Neural progenitor cell (in vitro differentiated cells): Measurements from ENCODE around the gene GSE1. TPM values are rescaled to one million over a fixed set of nuclear protein-coding genes. Genes with fewer than 3 reads are reported as not detected.

ENCODE experiments used
- DNase-seq: peaks from one replicate; pipeline ENCODE4 v3.0.0-alpha.2; 2016; ENCODE audit warnings: low spot score
- H2AFZ ChIP-seq: fragments of 200-600 bp; sonication (generic); replicated peaks from 2 replicates; pipeline ENCODE4 v1.6.1; 2016; ENCODE audit warnings: antibody characterized with exemption
- H3F3A ChIP-seq: fragments of 200-600 bp; sonication (generic); 2 replicates; pipeline ENCODE4 v1.6.1; 2016; ENCODE audit warnings: antibody characterized with exemption, low read depth
- H3K27ac ChIP-seq: fragments of 200-600 bp; sonication (generic); 2 replicates; pipeline ENCODE4 v1.5.1; 2016; ENCODE audit warnings: mild to moderate bottlenecking
- H3K27me3 ChIP-seq: fragments of 200-600 bp; sonication (generic); 2 replicates; pipeline ENCODE4 v1.6.1; 2016; ENCODE audit warnings: mild to moderate bottlenecking, moderate library complexity
- H3K36me3 ChIP-seq: fragments of 200-600 bp; sonication (generic); 2 replicates; pipeline ENCODE4 v1.5.1; 2016
- H3K4me1 ChIP-seq: fragments of 200-600 bp; sonication (generic); 2 replicates; pipeline ENCODE4 v1.6.1; 2016; ENCODE audit warnings: mixed run types
- H3K4me2 ChIP-seq: fragments of 200-600 bp; sonication (generic); 2 replicates; pipeline ENCODE4 v1.6.1; 2016
- H3K4me3 ChIP-seq: fragments of 200-600 bp; sonication (generic); 2 replicates; pipeline ENCODE4 v1.5.1; 2016
- H3K79me2 ChIP-seq: fragments of 200-600 bp; sonication (generic); 2 replicates; pipeline ENCODE4 v1.6.1; 2016; ENCODE audit warnings: low read depth
- H3K9ac ChIP-seq: fragments of 200-600 bp; sonication (generic); 2 replicates; pipeline ENCODE4 v1.6.1; 2016
- H3K9me3 ChIP-seq: fragments of 200-600 bp; sonication (generic); 2 replicates; pipeline ENCODE4 v1.5.1; 2016; ENCODE audit warnings: low read depth
- H4K20me1 ChIP-seq: fragments of 200-600 bp; sonication (generic); 2 replicates; pipeline ENCODE4 v1.6.1; 2016; ENCODE audit warnings: low read depth
- H3K27ac Mint-ChIP-seq: 3 replicates; pipeline ENCODE4 v1.8.0; 2021; ENCODE audit warnings: mixed read lengths
- H3K27me3 Mint-ChIP-seq: 2 replicates; pipeline ENCODE4 v1.8.0; 2022; ENCODE audit warnings: low read depth, mild to moderate bottlenecking, inconsistent platforms, moderate library complexity, mixed read lengths; ENCODE audit not compliant: insufficient read depth
- H3K36me3 Mint-ChIP-seq: 3 replicates; pipeline ENCODE4 v1.8.0; 2021; ENCODE audit warnings: mixed read lengths
- H3K4me1 Mint-ChIP-seq: 3 replicates; pipeline ENCODE4 v1.8.0; 2021; ENCODE audit warnings: mixed read lengths
- H3K4me3 Mint-ChIP-seq: 3 replicates; pipeline ENCODE4 v1.8.0; 2021; ENCODE audit warnings: mild to moderate bottlenecking, moderate library complexity, mixed read lengths
- H3K9me3 Mint-ChIP-seq: 3 replicates; pipeline ENCODE4 v1.8.0; 2020; ENCODE audit warnings: mixed read lengths
- CTCF ChIP-seq: fragments of 200-600 bp; sonication (generic); IDR thresholded peaks from 2 replicates; pipeline ENCODE4 v1.5.1; 2017; ENCODE audit warnings: antibody characterized with exemption, mild to moderate bottlenecking
- EZH2 ChIP-seq: fragments of 200-600 bp; sonication (generic); IDR thresholded peaks from 2 replicates; pipeline ENCODE4 v1.6.1; 2017; ENCODE audit warnings: antibody characterized with exemption, mild to moderate bottlenecking, moderate library complexity
- EZH2phosphoT487 ChIP-seq: fragments of 200-600 bp; sonication (generic); IDR thresholded peaks from 2 replicates; pipeline ENCODE4 v1.6.1; 2017; ENCODE audit warnings: antibody characterized with exemption
- total RNA-seq: library from RNA; depleted of rRNA; stranded (reverse); fragments of >200 nt; gene quantifications from 2 replicates; pipeline ENCODE4 v1.2.3, GENCODE V29; 2015; ENCODE audit warnings: low replicate concordance

GSE1 gene
- total RNA-seq, 1 donor from 2014 or later = 7.7 TPM

GRCh38 chr16:85570735-85571562 is 42.2 kb upstream of the GSE1 start:
- Histone ChIP-seq H3K9ac (no peak overlapping the region), H3F3A (peaks cover 66% of the 10 kb centered on the region), H3K9me3 (no peaks in the 10 kb centered on the region), H3K4me2 (no peak overlapping the region), H3K79me2 (no peaks in the 10 kb centered on the region), H4K20me1 (peaks cover 32% of the 10 kb centered on the region), H3K4me1 (peaks cover 54% of the 10 kb centered on the region), H3K4me3 (no peak overlapping the region), H3K36me3 (no peaks in the 10 kb centered on the region), H3K27ac (no peak overlapping the region), H2AFZ (no peak overlapping the region), H3K27me3 (peaks cover 27% of the 10 kb centered on the region)
- peaks cover 9% of the 10 kb centered on the region for H3K9me3 Mint-ChIP-seq
- no peak overlapping the region for H3K4me3 Mint-ChIP-seq
- no peak for DNase-seq
- peaks cover 4% of the 10 kb centered on the region for H3K36me3 Mint-ChIP-seq
- peaks cover 26% of the 10 kb centered on the region for H3K27me3 Mint-ChIP-seq
- H3K4me1 Mint-ChIP-seq = peaks cover 91% of the 10 kb centered on the region
- TF ChIP-seq EZH2phosphoT487 = no peak
- H3K27ac Mint-ChIP-seq = no peak overlapping the region

- no peak overlapping the region for H3K9ac ChIP-seq
- TF ChIP-seq CTCF = no peak
- no peak for TF ChIP-seq EZH2phosphoT487
- no peak for TF ChIP-seq EZH2
- H3K27ac ChIP-seq = no peak overlapping the region
- Mint-ChIP-seq H3K4me1 (peaks cover 91% of the 10 kb centered on the region), H3K4me3 (no peak overlapping the region), H3K27me3 (peaks cover 31% of the 10 kb centered on the region), H3K36me3 (peaks cover 4% of the 10 kb centered on the region), H3K9me3 (peaks cover 9% of the 10 kb centered on the region), H3K27ac (no peak overlapping the region)
- peaks cover 29% of the 10 kb centered on the region for H4K20me1 ChIP-seq
- H3K4me2 ChIP-seq = no peak overlapping the region
- no peak for DNase-seq
- no peaks in the 10 kb centered on the region for H3K79me2 ChIP-seq
- no peaks in the 10 kb centered on the region for H3K9me3 ChIP-seq
- H3K4me3 ChIP-seq = no peak overlapping the region
- peaks cover 54% of the 10 kb centered on the region for H3K4me1 ChIP-seq
- no peak overlapping the region for H2AFZ ChIP-seq
- H3K36me3 ChIP-seq = no peaks in the 10 kb centered on the region
- H3F3A ChIP-seq = peaks cover 64% of the 10 kb centered on the region
- H3K27me3 ChIP-seq = peaks cover 27% of the 10 kb centered on the region
Observed at GRCh38 chr16:85571563-85571812, 41.6 kb upstream of the GSE1 start.

- Mint-ChIP-seq H3K4me3 (peak overlapping the region; percentile 16), H3K27ac (no peak overlapping the region), H3K4me1 (peaks cover 89% of the 10 kb centered on the region), H3K36me3 (peaks cover 4% of the 10 kb centered on the region), H3K27me3 (peaks cover 32% of the 10 kb centered on the region), H3K9me3 (peaks cover 9% of the 10 kb centered on the region)
- Histone ChIP-seq H2AFZ (no peak overlapping the region), H3K9ac (no peak overlapping the region), H3K27ac (no peak overlapping the region), H3K27me3 (peaks cover 27% of the 10 kb centered on the region), H3K4me3 (no peak overlapping the region), H4K20me1 (peaks cover 27% of the 10 kb centered on the region), H3K4me2 (no peak overlapping the region), H3K9me3 (no peaks in the 10 kb centered on the region), H3K4me1 (peaks cover 56% of the 10 kb centered on the region), H3K36me3 (no peaks in the 10 kb centered on the region), H3F3A (peaks cover 59% of the 10 kb centered on the region), H3K79me2 (no peaks in the 10 kb centered on the region)
- DNase-seq = no peak
- no peak for TF ChIP-seq CTCF
- TF ChIP-seq EZH2phosphoT487 = no peak
- no peak for TF ChIP-seq EZH2
Observed at GRCh38 chr16:85571813-85572619, 41.1 kb upstream of the GSE1 start.
